H1 (cell line): ENCODE data around the gene MID1. TPM values are rescaled to one million over a fixed set of nuclear protein-coding genes. Genes with fewer than 3 reads are reported as not detected.
A peak's percentile ranks its signal among the peaks of the same experiment; 100 is the strongest.

ENCODE experiments used
- CTCF ChIA-PET: fragments of 300-600 bp; sonication (Branson Sonifier 250); formaldehyde crosslinking; loops from one replicate; lab custom pipeline; 2021; ENCODE audit not compliant: partially characterized antibody; lab: Charles Lee
- POLR2A ChIA-PET: fragments of 300-600 bp; sonication (Branson Sonifier 250); formaldehyde crosslinking; loops from one replicate; lab custom pipeline; 2021; ENCODE audit warnings: inconsistent platforms; ENCODE audit not compliant: partially characterized antibody; lab: Charles Lee
- DNase-seq, 2 experiments: peaks; one replicate each; pipeline versions ENCODE4 v3.0.0 to v3.0.0-alpha.2; 2010 to 2022; ENCODE audit warnings: low spot score in 2 of 2, low read depth in 1 of 2, mixed read lengths in 1 of 2
- FAIRE-seq: peaks from 2 replicates; lab custom pipeline; 2011; peaks lifted over from hg19 to GRCh38; lab: Jason Lieb, UNC
- H2AFZ ChIP-seq: 2 replicates; pipeline ENCODE4 v1.8.1; 2012; ENCODE audit warnings: low read length, inconsistent platforms
- H2AK5ac ChIP-seq: 2 replicates; pipeline ENCODE4 v1.6.1; 2013; ENCODE audit warnings: low read depth, low read length
- H2BK120ac ChIP-seq: replicated peaks from 2 replicates; pipeline ENCODE3; 2013; ENCODE audit warnings: low read depth, low read length, inconsistent platforms
- H2BK12ac ChIP-seq: 2 replicates; pipeline ENCODE4 v1.6.1; 2013; ENCODE audit warnings: low read depth, low read length
- H2BK15ac ChIP-seq: 2 replicates; pipeline ENCODE4 v1.6.1; 2013; ENCODE audit warnings: low read length
- H2BK20ac ChIP-seq: 2 replicates; pipeline ENCODE4 v1.6.1; 2013; ENCODE audit warnings: low read length
- H2BK5ac ChIP-seq: 2 replicates; pipeline ENCODE4 v1.6.1; 2013; ENCODE audit warnings: low read depth, low read length
- H3K14ac ChIP-seq: 2 replicates; pipeline ENCODE4 v1.6.1; 2013; ENCODE audit warnings: inconsistent platforms; ENCODE audit not compliant: insufficient read length
- H3K18ac ChIP-seq: 2 replicates; pipeline ENCODE4 v1.6.1; 2013; ENCODE audit warnings: low read length; ENCODE audit errors: extremely low read depth
- H3K23ac ChIP-seq: 2 replicates; pipeline ENCODE4 v1.6.1; 2013; ENCODE audit warnings: inconsistent platforms; ENCODE audit not compliant: insufficient read length
- H3K23me2 ChIP-seq: 2 replicates; pipeline ENCODE4 v1.6.1; 2013; ENCODE audit warnings: low read depth, low read length
- H3K27ac ChIP-seq: 2 replicates; pipeline ENCODE4 v1.6.1; 2011; ENCODE audit warnings: low read depth, low read length, inconsistent platforms
- H3K27me3 ChIP-seq, 4 experiments: replicated peaks in 1 of 4; 1 replicate in 1 of 4; 2 replicates in 3 of 4; pipeline versions ENCODE4 v1.6.1 to v1.8.1; 2011 to 2013; ENCODE audit warnings: low read length in 3 of 4, mild to moderate bottlenecking in 3 of 4, inconsistent platforms in 2 of 4, mixed read lengths in 2 of 4, moderate library complexity in 1 of 4; ENCODE audit not compliant: control insufficient read depth in 3 of 4, insufficient read depth in 3 of 4; ENCODE audit errors: extremely low read depth in 1 of 4
- H3K36me3 ChIP-seq, 4 experiments: 2 replicates each; pipeline versions ENCODE4 v1.6.1 to v1.8.1; 2011 to 2013; ENCODE audit warnings: mild to moderate bottlenecking in 4 of 4, low read length in 3 of 4, moderate library complexity in 2 of 4, control low read depth in 1 of 4, inconsistent platforms in 1 of 4; ENCODE audit not compliant: insufficient read depth in 4 of 4, control insufficient read depth in 2 of 4
- H3K4ac ChIP-seq: replicated peaks from 2 replicates; pipeline ENCODE3; 2013; ENCODE audit warnings: low read length, low read depth, mixed read lengths, inconsistent platforms; ENCODE audit not compliant: insufficient read length
- H3K4me1 ChIP-seq, 4 experiments: replicated peaks in 1 of 4; 1 replicate in 1 of 4; 2 replicates in 3 of 4; pipeline versions ENCODE4 v1.6.1 to v1.8.1; 2011 to 2013; ENCODE audit warnings: low read length in 3 of 4, inconsistent platforms in 2 of 4, mixed read lengths in 1 of 4; ENCODE audit not compliant: insufficient read depth in 4 of 4, control insufficient read depth in 3 of 4
- H3K4me2 ChIP-seq, 2 experiments: 2 replicates each; pipeline versions ENCODE4 v1.6.1 to v1.8.1; 2011 to 2013; ENCODE audit warnings: low read depth in 2 of 2, low read length in 2 of 2, control low read depth in 1 of 2, inconsistent platforms in 1 of 2, mild to moderate bottlenecking in 1 of 2; ENCODE audit not compliant: insufficient read depth in 1 of 2
- H3K4me3 ChIP-seq, 4 experiments: fragments of 200-600, 300-600 bp in 1 of 4; sonication (generic), shearing (Covaris generic), sonication (Bioruptor Twin) in 1 of 4; 2 replicates each; pipeline versions ENCODE4 v1.5.1 to v1.8.1; 2011 to 2016; ENCODE audit warnings: low read length in 4 of 4, low read depth in 3 of 4, control low read depth in 2 of 4, inconsistent platforms in 2 of 4, mild to moderate bottlenecking in 2 of 4, mixed read lengths in 1 of 4, moderate library complexity in 1 of 4; ENCODE audit not compliant: insufficient read depth in 2 of 4; ENCODE audit errors: extremely low read depth in 1 of 4
- H3K56ac ChIP-seq: replicated peaks from 2 replicates; pipeline ENCODE3; 2013; ENCODE audit warnings: low read depth, mild to moderate bottlenecking, mixed read lengths, low read length, inconsistent platforms; ENCODE audit not compliant: insufficient read length
- H3K79me1 ChIP-seq: 2 replicates; pipeline ENCODE4 v1.6.1; 2013; ENCODE audit warnings: low read depth, low read length, control low read depth
- H3K79me2 ChIP-seq, 2 experiments: 2 replicates each; pipeline versions ENCODE4 v1.6.1 to v1.8.1; 2012 to 2013; ENCODE audit warnings: low read length in 2 of 2, mild to moderate bottlenecking in 2 of 2, inconsistent platforms in 1 of 2; ENCODE audit not compliant: insufficient read depth in 2 of 2, control insufficient read depth in 1 of 2
- H3K9ac ChIP-seq, 4 experiments: replicated peaks in 1 of 4; 1 replicate in 1 of 4; 2 replicates in 3 of 4; pipeline versions ENCODE4 v1.6.1 to v1.8.1; 2011 to 2013; ENCODE audit warnings: low read depth in 3 of 4, low read length in 3 of 4, control low read depth in 2 of 4, mild to moderate bottlenecking in 2 of 4, moderate library complexity in 2 of 4, inconsistent platforms in 1 of 4; ENCODE audit errors: extremely low read depth in 1 of 4
- H3K9me3 ChIP-seq, 2 experiments: 2 replicates each; pipeline versions ENCODE4 v1.6.1 to v1.8.1; 2012 to 2013; ENCODE audit warnings: mild to moderate bottlenecking in 2 of 2, moderate library complexity in 2 of 2, control low read depth in 1 of 2, inconsistent platforms in 1 of 2, low read depth in 1 of 2, low read length in 1 of 2, mixed read lengths in 1 of 2; ENCODE audit not compliant: insufficient read depth in 2 of 2
- H4K20me1 ChIP-seq, 2 experiments: replicated peaks in 1 of 2; 2 replicates each; pipeline versions ENCODE3 to v1.8.1; 2011 to 2013; ENCODE audit warnings: inconsistent platforms in 2 of 2, low read length in 2 of 2, mild to moderate bottlenecking in 1 of 2; ENCODE audit not compliant: insufficient read depth in 2 of 2, control insufficient read depth in 1 of 2
- H4K5ac ChIP-seq: 2 replicates; pipeline ENCODE4 v1.6.1; 2013; ENCODE audit warnings: low read length, low read depth, mixed read lengths, inconsistent platforms; ENCODE audit not compliant: insufficient read length
- H4K8ac ChIP-seq: 2 replicates; pipeline ENCODE4 v1.8.0; 2013; ENCODE audit warnings: mild to moderate bottlenecking, moderate library complexity, low read length, inconsistent platforms; ENCODE audit not compliant: insufficient read depth; ENCODE audit errors: extremely low read depth
- H4K91ac ChIP-seq: replicated peaks from 2 replicates; pipeline ENCODE3; 2013; ENCODE audit warnings: low read length, mixed read lengths, inconsistent platforms; ENCODE audit not compliant: insufficient read length
- ATF2 ChIP-seq: IDR thresholded peaks from 2 replicates; pipeline ENCODE4 v1.6.1; 2012; ENCODE audit warnings: low read length, inconsistent platforms
- BCL11A ChIP-seq, 2 experiments: IDR thresholded peaks; one replicate each; pipeline ENCODE4 v1.6.1; 2011; ENCODE audit warnings: low read depth in 2 of 2, low read length in 2 of 2, mild to moderate bottlenecking in 2 of 2
- CTBP2 ChIP-seq: IDR thresholded peaks from 2 replicates; pipeline ENCODE4 v1.7.0; 2011; ENCODE audit warnings: borderline replicate concordance, mild to moderate bottlenecking, moderate library complexity, mixed read lengths, low read length; ENCODE audit not compliant: insufficient read depth, insufficient read length
- KDM5A ChIP-seq: fragments of 200-600 bp; IDR thresholded peaks from 2 replicates; pipeline ENCODE4 v1.7.1; 2012; ENCODE audit warnings: mild to moderate bottlenecking, low read length, inconsistent platforms, mixed read lengths
- SP4 ChIP-seq: IDR thresholded peaks from 2 replicates; pipeline ENCODE4 v1.6.1; 2012; ENCODE audit warnings: low read length, inconsistent platforms
- TAF7 ChIP-seq: optimal IDR thresholded peaks from 2 replicates; pipeline ENCODE3; 2011; ENCODE audit warnings: low read depth, mild to moderate bottlenecking, inconsistent platforms, low read length, moderate library complexity, borderline replicate concordance
- YY1 ChIP-seq: IDR thresholded peaks from 2 replicates; pipeline ENCODE4 v1.6.1; 2011; ENCODE audit warnings: low read depth, mild to moderate bottlenecking, low read length
- WGBS, 2 experiments: shearing (Covaris generic) in 1 of 2; methylation state at CpG; one replicate each; pipeline versions ENCODE4 v1.1.6 to v1.1.7; 2013 to 2015; ENCODE audit warnings: low lambda C conversion rate in 2 of 2, mixed read lengths in 2 of 2, inconsistent platforms in 1 of 2, low coverage in 1 of 2, missing lambda C conversion rate in 1 of 2; ENCODE audit not compliant: insufficient replicate concordance in 2 of 2, insufficient coverage in 1 of 2, insufficient read length in 1 of 2; ENCODE audit errors: extremely low coverage in 1 of 2, missing lambda C conversion rate in 1 of 2; 5-methylcytosine and 5-hydroxymethylcytosine counted together
- polyA plus RNA-seq, 7 experiments: library from polyadenylated mRNA; depleted of rRNA in 3 of 7; stranded (reverse) in 5 of 7; unstranded in 2 of 7; fragments of >200 nt in 5 of 7; fragments of 200-250 nt in 2 of 7; gene quantifications; 1 replicate in 5 of 7; 2 replicates in 1 of 7; 4 replicates in 1 of 7; pipeline versions ENCODE4 v1.2.1 to v1.2.3, GENCODE V29; 2011 to 2013; ENCODE audit warnings: missing spikeins in 2 of 7, mixed read lengths in 2 of 7
- total RNA-seq: library from RNA; stranded (reverse); fragmentation: NEBNext Ultra II Directional; extraction: Animal tissue kit (Norgen Biotek cat#: 25700); gene quantifications from 2 replicates; pipeline ENCODE4 v1.2.1, GENCODE V29; 2021
- TF ChIP-seq, protein P1 (sequence below), 3 experiments: IDR thresholded peaks; 1 replicate in 2 of 3; 2 replicates in 1 of 3; pipeline versions ENCODE4 v1.5.1 to v1.6.1; 2011; ENCODE audit warnings: low read length in 3 of 3, mild to moderate bottlenecking in 3 of 3, inconsistent platforms in 2 of 3, low read depth in 1 of 3, moderate library complexity in 1 of 3; ENCODE audit not compliant: insufficient read depth in 1 of 3; ENCODE audit errors: control extremely low read depth in 1 of 3

Gene MID1
- total and polyA plus RNA-seq, 2 of the 8 experiments (the other 6 are each of a cell fraction or from before 2014, with no cell fraction given), result 12.9 to 54.3 TPM

DNA sequence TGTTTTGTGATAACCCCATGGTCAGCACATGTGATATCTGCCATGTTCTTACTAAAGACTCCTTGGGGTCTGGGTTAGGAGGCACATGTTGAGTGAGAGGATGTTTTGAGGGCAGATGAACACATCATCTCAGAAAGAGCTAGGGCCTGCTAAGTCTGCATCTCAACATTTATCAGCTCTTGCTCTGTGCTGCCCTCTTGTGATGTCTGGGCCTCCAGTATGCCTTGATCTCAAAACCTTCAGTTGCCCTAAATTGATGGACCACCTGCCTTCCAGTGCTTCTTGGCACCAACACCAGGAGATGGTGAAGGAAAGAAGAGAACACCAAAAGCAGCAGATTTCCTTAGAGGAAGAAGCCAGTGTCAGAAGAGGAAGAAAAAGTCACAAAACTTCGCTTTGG, 22.5 kb downstream of the MID1 start:
- Histone ChIP-seq H3K14ac (no peak overlapping the region), H3K79me2 (peaks cover 0 to 83% of the 10 kb centered on the region in 2 experiments; a peak in 2 of 4 replicates), H3K23ac (no peak overlapping the region), H2AFZ (no peak overlapping the region), H3K27ac (no peak overlapping the region), H4K20me1 (no peaks in the 10 kb centered on the region), H4K91ac (no peak overlapping the region), H4K8ac (no peak overlapping the region), H3K56ac (no peak overlapping the region), H2AK5ac (no peak overlapping the region), H3K27me3 (no peaks in the 10 kb centered on the region), H3K4me3 (no peak overlapping the region), H2BK120ac (no peak overlapping the region), H3K18ac (no peak overlapping the region), H3K9ac (no peak overlapping the region), H2BK15ac (no peak overlapping the region), H3K23me2 (no peaks in the 10 kb centered on the region), H3K4me2 (no peak overlapping the region), H3K36me3 (no peaks in the 10 kb centered on the region), H2BK5ac (no peak overlapping the region), H2BK20ac (no peak overlapping the region), H2BK12ac (no peak overlapping the region), H3K4me1 (peaks cover 0 to 4% (median 2%) of the 10 kb centered on the region in 4 experiments; a peak in 2 of 7 replicates), H3K9me3 (no peaks in the 10 kb centered on the region), H3K4ac (no peak overlapping the region), H4K5ac (no peak overlapping the region), H3K79me1 (no peaks in the 10 kb centered on the region)
- no peak for DNase-seq
- POLR2A ChIA-PET, result no interaction called here
- peak; percentile 7 for FAIRE-seq
- CTCF ChIA-PET, result interaction anchor here (0.5 to 1.8 kb wide), 15 partner anchors 17 to 408 kb away, joined by 3 to 10 read pairs (median 4); partner anchors contain the start of gene MID1
- 67% methylated on average over 1 of the region's 1 CpG; no CpG with 5 or more reads in 1 of the 2 experiments for WGBS, 2 experiments
- TF ChIP-seq YY1 (no peak), CTBP2 (no peak), BCL11A (IDR thresholded peaks at IDR 0.05; ENCODE audit: low read depth in 2 of 2, low read length in 2 of 2) (no peak), ATF2 (no peak), TAF7 (no peak), KDM5A (no peak), SP4 (no peak)
- TF ChIP-seq, protein P1, sequence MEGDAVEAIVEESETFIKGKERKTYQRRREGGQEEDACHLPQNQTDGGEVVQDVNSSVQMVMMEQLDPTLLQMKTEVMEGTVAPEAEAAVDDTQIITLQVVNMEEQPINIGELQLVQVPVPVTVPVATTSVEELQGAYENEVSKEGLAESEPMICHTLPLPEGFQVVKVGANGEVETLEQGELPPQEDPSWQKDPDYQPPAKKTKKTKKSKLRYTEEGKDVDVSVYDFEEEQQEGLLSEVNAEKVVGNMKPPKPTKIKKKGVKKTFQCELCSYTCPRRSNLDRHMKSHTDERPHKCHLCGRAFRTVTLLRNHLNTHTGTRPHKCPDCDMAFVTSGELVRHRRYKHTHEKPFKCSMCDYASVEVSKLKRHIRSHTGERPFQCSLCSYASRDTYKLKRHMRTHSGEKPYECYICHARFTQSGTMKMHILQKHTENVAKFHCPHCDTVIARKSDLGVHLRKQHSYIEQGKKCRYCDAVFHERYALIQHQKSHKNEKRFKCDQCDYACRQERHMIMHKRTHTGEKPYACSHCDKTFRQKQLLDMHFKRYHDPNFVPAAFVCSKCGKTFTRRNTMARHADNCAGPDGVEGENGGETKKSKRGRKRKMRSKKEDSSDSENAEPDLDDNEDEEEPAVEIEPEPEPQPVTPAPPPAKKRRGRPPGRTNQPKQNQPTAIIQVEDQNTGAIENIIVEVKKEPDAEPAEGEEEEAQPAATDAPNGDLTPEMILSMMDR (IDR thresholded peaks at IDR 0.05; ENCODE audit: control extremely low read depth in 1 of 3, insufficient read depth in 1 of 3, low read depth in 1 of 3, low read length in 3 of 3), result peak in 2 of 3 experiments; percentile 51 to 67; a peak in 3 of 4 replicates
